ENCODE results near the gene NECTIN2.

GRCh38 chr19:44820648-44821609, 25.2 kb upstream of the NECTIN2 start:
- TF ChIP-seq CTCF (IDR thresholded peaks at IDR 0.05; ENCODE audit: low read depth, low read length, missing input control) (no peak), ATF3 (IDR thresholded peaks at IDR 0.05) (no peak), GABPA (IDR thresholded peaks at IDR 0.05 in 1 of 2, conservative IDR thresholded peaks at IDR 0.05 in 1 of 2) (no peak), SP1 (IDR thresholded peaks at IDR 0.05) (no peak), EGR1 (IDR thresholded peaks at IDR 0.05; ENCODE audit: low read depth in 2 of 2) (no peak), RAD21 (IDR thresholded peaks at IDR 0.05) (no peak), RXRA (IDR thresholded peaks at IDR 0.05) (no peak), ZBTB33 (IDR thresholded peaks at IDR 0.05) (no peak)
- TF ChIP-seq, protein P1, sequence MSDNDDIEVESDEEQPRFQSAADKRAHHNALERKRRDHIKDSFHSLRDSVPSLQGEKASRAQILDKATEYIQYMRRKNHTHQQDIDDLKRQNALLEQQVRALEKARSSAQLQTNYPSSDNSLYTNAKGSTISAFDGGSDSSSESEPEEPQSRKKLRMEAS (IDR thresholded peaks at IDR 0.05), result no peak

All from liver (tissue), 3 donors.